Femur (tissue), 1 donor: Measurements from ENCODE around the gene ESYT2.

ENCODE experiments used
- DNase-seq: peaks from one replicate; pipeline ENCODE4 v3.0.0-alpha.2; 2017

ESYT2 gene

DNA sequence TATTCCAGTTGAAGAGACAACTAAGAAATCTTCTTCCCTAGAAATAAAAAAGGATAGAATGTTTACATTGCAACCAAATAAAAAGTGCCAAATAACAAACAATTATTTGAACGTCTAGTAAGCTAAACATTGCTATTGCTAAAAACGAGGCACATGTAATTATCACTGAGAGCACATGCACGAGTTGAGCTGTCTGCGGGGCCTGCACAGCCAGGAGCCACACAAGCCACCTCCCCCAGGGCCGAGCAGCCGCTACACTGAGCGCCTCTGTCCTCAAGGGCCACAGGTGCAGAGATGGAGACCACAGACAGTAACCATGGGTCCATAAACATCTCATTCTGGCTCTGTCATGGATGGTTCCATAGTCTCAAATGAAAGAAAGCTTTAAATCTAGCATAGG lies 141.9 kb downstream of the ESYT2 start:
- DNase-seq, result no peak

DNA sequence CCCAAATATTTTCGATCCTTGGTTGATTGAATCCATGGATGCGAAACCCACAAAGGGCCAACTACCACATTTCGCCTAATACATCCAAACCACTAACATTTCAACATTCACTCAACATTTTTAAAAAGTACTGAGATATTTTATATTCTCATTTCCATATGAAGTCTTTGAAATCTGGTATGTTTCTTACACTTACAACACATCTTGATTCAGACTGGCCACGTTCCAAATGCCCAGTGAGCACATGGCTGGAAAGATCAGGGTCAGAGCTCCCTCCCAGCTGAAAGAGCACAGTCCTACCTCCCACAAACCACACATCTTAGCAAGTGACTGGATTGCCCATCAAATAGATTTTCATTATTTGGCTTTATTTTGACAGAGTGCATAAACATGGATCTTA lies 143.6 kb downstream of the ESYT2 start:
- no peak for DNase-seq

GRCh38 chr7:158684329-158684728 lies 145.0 kb downstream of the ESYT2 start:
- DNase-seq, result no peak

- no peak for DNase-seq
These were observed 145.8 kb downstream of the ESYT2 start for GRCh38 chr7:158683541-158683940.

- DNase-seq, result no peak
These were observed 146.9 kb downstream of the ESYT2 start for GRCh38 chr7:158682456-158682855.
